GM12878 (cell line): ENCODE measurements around the gene ZSCAN5B. TPM values are rescaled to one million over a fixed set of nuclear protein-coding genes. Genes with fewer than 3 reads are reported as not detected.

Experiments
- ATAC-seq: fragments of 200-7000 bp; cut with Tn5 transposase; 3 replicates; pipeline ENCODE4 v1.9.1; 2020; ENCODE audit warnings: mild to moderate bottlenecking, moderate library complexity
- BruUV-seq: library from RNA; stranded (reverse); fragments of 400-500 nt; replicated peaks from 2 replicates; lab custom pipeline; 2021; lab: Mats Ljungman, UMichigan
- CTCF ChIA-PET: fragments of 300-600 bp; sonication (Branson Sonifier 250); formaldehyde crosslinking; extraction: SDS; loops from one replicate; lab custom pipeline; 2021; ENCODE audit warnings: inconsistent platforms; lab: Yijun Ruan, JAX
- POLR2A ChIA-PET: fragments of 350-600 bp; formaldehyde crosslinking; extraction: SDS; loops from one replicate; lab custom pipeline; 2021; ENCODE audit warnings: inconsistent platforms; lab: Charles Lee
- RAD21 ChIA-PET: fragments of 300-600 bp; sonication (Branson Sonifier 250); formaldehyde crosslinking; loops from one replicate; lab custom pipeline; 2023; ENCODE audit warnings: antibody characterized with exemption; ENCODE audit not compliant: unreplicated experiment; lab: Charles Lee
- SMC1A ChIA-PET: fragments of 300-600 bp; sonication (Branson Sonifier 250); formaldehyde crosslinking; loops from one replicate; lab custom pipeline; 2023; ENCODE audit not compliant: unreplicated experiment, uncharacterized antibody; lab: Charles Lee
- DNase-seq: peaks from one replicate; pipeline ENCODE4 v3.0.0-alpha.2; 2011; ENCODE audit warnings: low read depth, low spot score
- FAIRE-seq: peaks from 3 replicates; lab custom pipeline; 2011; peaks lifted over from hg19 to GRCh38; lab: Jason Lieb, UNC
- H2AFZ ChIP-seq: 2 replicates; pipeline ENCODE4 v1.6.0; 2011; ENCODE audit warnings: low read depth, low read length, control low read depth; ENCODE audit not compliant: control insufficient read depth
- H3K27ac ChIP-seq: 2 replicates; pipeline ENCODE4 v1.5.1; 2011; ENCODE audit warnings: control low read depth; ENCODE audit not compliant: control insufficient read depth, insufficient read depth
- H3K27me3 ChIP-seq, 2 experiments: replicated peaks in 1 of 2; 2 replicates each; pipeline versions ENCODE4 v1.6.0 to v1.6.1; 2011; ENCODE audit warnings: low read length in 1 of 2; ENCODE audit not compliant: control insufficient read depth in 2 of 2, insufficient read depth in 2 of 2
- H3K36me3 ChIP-seq, 2 experiments: 2 replicates each; pipeline ENCODE4 v1.5.1; 2011; ENCODE audit warnings: low read length in 1 of 2; ENCODE audit not compliant: control insufficient read depth in 2 of 2, insufficient read depth in 2 of 2
- H3K4me1 ChIP-seq: 2 replicates; pipeline ENCODE4 v1.6.1; 2011; ENCODE audit warnings: mild to moderate bottlenecking, low read length, moderate library complexity, mixed read lengths; ENCODE audit not compliant: control insufficient read depth, insufficient read depth
- H3K4me2 ChIP-seq: 2 replicates; pipeline ENCODE4 v1.6.0; 2011; ENCODE audit warnings: control low read depth; ENCODE audit not compliant: control insufficient read depth, insufficient read depth
- H3K4me3 ChIP-seq: fragments of 200-600 bp; sonication (generic); 2 replicates; pipeline ENCODE4 v1.5.1; 2016
- H3K79me2 ChIP-seq: 2 replicates; pipeline ENCODE4 v1.6.0; 2011; ENCODE audit warnings: low read length; ENCODE audit not compliant: control insufficient read depth, insufficient read depth
- H3K9ac ChIP-seq: 2 replicates; pipeline ENCODE4 v1.8.0; 2011; ENCODE audit warnings: low read length, control low read depth, mixed read lengths; ENCODE audit not compliant: control insufficient read depth, insufficient read depth
- H3K9me3 ChIP-seq: replicated peaks from 3 replicates; pipeline ENCODE4 v1.5.1; 2011; ENCODE audit warnings: mild to moderate bottlenecking, low read length; ENCODE audit not compliant: control insufficient read depth, insufficient read depth
- H4K20me1 ChIP-seq: 2 replicates; pipeline ENCODE4 v1.6.0; 2011; ENCODE audit not compliant: control insufficient read depth, insufficient read depth
- BRCA1 ChIP-seq: IDR thresholded peaks from 2 replicates; pipeline ENCODE4 v1.6.1; 2011; ENCODE audit warnings: low read depth, low read length, improper control_type of control experiment
- CBX5 ChIP-seq: sonication (generic); IDR thresholded peaks from 2 replicates; pipeline ENCODE4 v1.6.1; 2016; ENCODE audit warnings: low read depth, moderate library complexity, mild to moderate bottlenecking, inconsistent platforms
- CHD2 ChIP-seq: IDR thresholded peaks from 2 replicates; pipeline ENCODE4 v1.6.1; 2011; ENCODE audit warnings: low read depth, low read length, improper control_type of control experiment, borderline replicate concordance
- FOS ChIP-seq: IDR thresholded peaks from 3 replicates; pipeline ENCODE4 v1.6.1; 2011; ENCODE audit warnings: borderline replicate concordance; ENCODE audit not compliant: insufficient read length; ENCODE audit errors: extremely low read depth
- GABPA ChIP-seq: IDR thresholded peaks from 2 replicates; pipeline ENCODE4 v1.6.1; 2014; ENCODE audit warnings: antibody characterized with exemption, low read depth, mild to moderate bottlenecking, inconsistent platforms
- GATAD2B ChIP-seq: fragments of 450-650 bp; conservative IDR thresholded peaks from 2 replicates; pipeline ENCODE4 v1.6.1; 2017; ENCODE audit warnings: low read depth, mild to moderate bottlenecking, moderate library complexity
- KAT2A ChIP-seq: conservative IDR thresholded peaks from 2 replicates; pipeline ENCODE4 v1.6.1; 2011; ENCODE audit warnings: low read depth, low read length; ENCODE audit not compliant: control insufficient read depth
- KLF5 ChIP-seq: fragments of 450-650 bp; IDR thresholded peaks from 2 replicates; pipeline ENCODE4 v1.6.1; 2014; ENCODE audit warnings: mild to moderate bottlenecking; ENCODE audit not compliant: partially characterized antibody
- NFYB ChIP-seq: IDR thresholded peaks from 2 replicates; pipeline ENCODE4 v1.6.1; 2011; ENCODE audit warnings: low read depth, mild to moderate bottlenecking, low read length, improper control_type of control experiment, moderate library complexity; ENCODE audit not compliant: insufficient read depth
- NR2C2 ChIP-seq: IDR thresholded peaks from 2 replicates; pipeline ENCODE4 v1.6.1; 2011; ENCODE audit warnings: borderline replicate concordance, low read depth; ENCODE audit not compliant: control insufficient read depth, insufficient read length
- POLR2A ChIP-seq: IDR thresholded peaks from 2 replicates; pipeline ENCODE4 v1.6.1; 2011; ENCODE audit warnings: low read depth, mild to moderate bottlenecking, low read length
- SPI1 ChIP-seq: IDR thresholded peaks from 2 replicates; pipeline ENCODE4 v1.6.1; 2011; ENCODE audit warnings: low read depth, mild to moderate bottlenecking, low read length, moderate library complexity, borderline replicate concordance; ENCODE audit not compliant: insufficient read depth
- TCF3 ChIP-seq: IDR thresholded peaks from 2 replicates; pipeline ENCODE4 v1.6.1; 2012; ENCODE audit warnings: low read depth, mild to moderate bottlenecking, low read length, borderline replicate concordance; ENCODE audit not compliant: insufficient read depth
- ZNF207 ChIP-seq: fragments of 450-650 bp; IDR thresholded peaks from 2 replicates; pipeline ENCODE4 v1.6.1; 2014; ENCODE audit warnings: antibody characterized with exemption, mild to moderate bottlenecking, borderline replicate concordance
- WGBS: methylation state at CpG from one replicate; pipeline ENCODE4 v1.1.6; 2016; ENCODE audit warnings: low lambda C conversion rate; ENCODE audit not compliant: insufficient replicate concordance, insufficient coverage; ENCODE audit errors: missing lambda C conversion rate; 5-methylcytosine and 5-hydroxymethylcytosine counted together
- in situ Hi-C: fragments of 300-500 bp; cut with MboI; formaldehyde crosslinking; loops from 9 replicates; pipeline ENCODE4 v1.14.3; 2018; ENCODE audit warnings: mixed read lengths
- intact Hi-C: fragments of 100-400 bp; cut with micrococcal nuclease; formaldehyde crosslinking; loops from one replicate; pipeline ENCODE4 v1.14.2; 2022; ENCODE audit not compliant: unreplicated experiment
- polyA plus RNA-seq, 11 experiments: library from polyadenylated mRNA; depleted of rRNA in 4 of 11; unstranded in 6 of 11; stranded (reverse) in 5 of 11; fragments of >200 nt; fragmentation: Nextera tagmentation in 4 of 11; fragmentation: Illumina TruSeq in 1 of 11; extraction: Ambion mirVana in 4 of 11; extraction: Trizol in 1 of 11; gene quantifications; 1 replicate in 1 of 11; 2 replicates in 10 of 11; pipeline versions ENCODE4 v1.2.1 to v1.2.3, GENCODE V29; 2011 to 2016; ENCODE audit warnings: inconsistent platforms in 2 of 11, missing spikeins in 2 of 11, low read depth in 1 of 11
- total RNA-seq, 4 experiments: library from RNA; depleted of rRNA in 3 of 4; stranded (reverse); fragments of >200 nt in 3 of 4; fragmentation: Illumina TruSeq in 1 of 4; extraction: Trizol in 1 of 4; gene quantifications; 2 replicates each; pipeline versions ENCODE4 v1.2.1 to v1.2.3, GENCODE V29; 2013 to 2021
- TF ChIP-seq, protein P1 (sequence below): IDR thresholded peaks from 2 replicates; pipeline ENCODE4 v1.6.1; 2011; ENCODE audit warnings: low read depth, low read length, improper control_type of control experiment, borderline replicate concordance

ZSCAN5B gene
- total and polyA plus RNA-seq, 10 of the 15 experiments (the other 5 are each of a cell fraction or from before 2014, with no cell fraction given): 0.04 TPM; not detected in 9

DNA sequence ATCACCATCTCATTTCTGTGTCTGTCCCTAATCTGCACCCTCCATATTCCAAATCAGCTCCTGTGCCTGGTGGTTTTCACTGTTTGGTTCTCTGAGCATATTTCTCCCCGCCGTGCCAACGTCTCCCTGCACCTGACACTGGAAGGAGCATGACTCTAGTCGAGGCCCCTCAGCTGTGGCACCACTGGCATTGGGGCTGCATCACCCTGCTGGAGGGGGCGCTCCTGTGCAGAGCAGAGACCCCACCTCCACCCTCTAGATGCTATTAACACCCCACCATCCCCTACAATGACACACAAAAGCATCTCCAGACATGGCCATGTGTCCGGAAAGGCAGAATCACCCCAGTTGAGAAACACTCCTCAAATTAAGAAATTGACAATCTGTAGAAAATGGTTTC is 25.3 kb upstream of the ZSCAN5B start:
- no peaks in the 10 kb centered on the region for H3K4me1 ChIP-seq
- H3K27me3 ChIP-seq: no peaks in the 10 kb centered on the region
- CTCF ChIA-PET: no interaction called here
- ATAC-seq (no peak), FAIRE-seq (no peak), DNase-seq (no peak)
- H4K20me1 ChIP-seq: no peaks in the 10 kb centered on the region
- H3K4me2 ChIP-seq: no peak overlapping the region
- RAD21 ChIA-PET: no interaction called here
- intact Hi-C loops (no loop called here), in situ Hi-C loops (no loop called here)
- no peak for TF ChIP-seq GATAD2B
- TF ChIP-seq TCF3: no peak
- no peak for TF ChIP-seq ZNF207
- no peak for TF ChIP-seq CHD2
- TF ChIP-seq NFYB: no peak
- no peak for TF ChIP-seq NR2C2
- TF ChIP-seq SPI1: no peak
- TF ChIP-seq CBX5: no peak
- TF ChIP-seq POLR2A: no peak
- TF ChIP-seq KAT2A: no peak
- TF ChIP-seq KLF5: no peak
- no peak for TF ChIP-seq BRCA1
- TF ChIP-seq, protein P1, sequence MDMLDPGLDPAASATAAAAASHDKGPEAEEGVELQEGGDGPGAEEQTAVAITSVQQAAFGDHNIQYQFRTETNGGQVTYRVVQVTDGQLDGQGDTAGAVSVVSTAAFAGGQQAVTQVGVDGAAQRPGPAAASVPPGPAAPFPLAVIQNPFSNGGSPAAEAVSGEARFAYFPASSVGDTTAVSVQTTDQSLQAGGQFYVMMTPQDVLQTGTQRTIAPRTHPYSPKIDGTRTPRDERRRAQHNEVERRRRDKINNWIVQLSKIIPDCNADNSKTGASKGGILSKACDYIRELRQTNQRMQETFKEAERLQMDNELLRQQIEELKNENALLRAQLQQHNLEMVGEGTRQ: no peak
- no peak for TF ChIP-seq GABPA
- no peak for TF ChIP-seq FOS
- no peaks in the 10 kb centered on the region for H3K79me2 ChIP-seq
- SMC1A ChIA-PET: no interaction called here
- H3K27ac ChIP-seq: no peak overlapping the region
- H3K9ac ChIP-seq: no peak overlapping the region
- H3K4me3 ChIP-seq: no peak overlapping the region
- no TSS peak for BruUV-seq
- POLR2A ChIA-PET: no interaction called here
- H2AFZ ChIP-seq: no peak overlapping the region
- 68% methylated on average over 6 of the region's 6 CpGs for WGBS
- H3K36me3 ChIP-seq: no peaks in the 10 kb centered on the region; a peak in 1 of 4 replicates
- H3K9me3 ChIP-seq: no peaks in the 10 kb centered on the region
